ENCODE results near the gene IGFL2.

- TF ChIP-seq CGGBP1 (CRISPR knock-in tag; IDR thresholded peaks at IDR 0.05) (no peak), ZNF76 (CRISPR knock-in tag; IDR thresholded peaks at IDR 0.05; ENCODE audit: borderline replicate concordance) (no peak), BCL6 (CRISPR knock-in tag; IDR thresholded peaks at IDR 0.05) (no peak), FOXP1 (CRISPR knock-in tag; IDR thresholded peaks at IDR 0.05) (no peak), U2AF2 (optimal IDR thresholded peaks at IDR 0.05; ENCODE audit: low read depth, low read length) (no peak), ZNF217 (CRISPR knock-in tag; IDR thresholded peaks at IDR 0.05) (no peak), CTCF (IDR thresholded peaks at IDR 0.05 in 2 of 3, conservative IDR thresholded peaks at IDR 0.05 in 1 of 3; ENCODE audit: insufficient read depth in 2 of 3, low read depth in 1 of 3, low read length in 3 of 3) (no peak), POLR2A (conservative IDR thresholded peaks at IDR 0.05) (no peak), TBP (optimal IDR thresholded peaks at IDR 0.05; ENCODE audit: low read depth, low read length) (no peak)
These were observed 35.5 kb upstream of the IGFL2 start for GRCh38 chr19:46112527-46112926.

Measured in K562 (cell line).